ENCODE data around the gene MRPS17. TPM values are rescaled to one million over a fixed set of nuclear protein-coding genes. Genes with fewer than 3 reads are reported as not detected.
A peak's percentile ranks its signal among the peaks of the same experiment; 100 is the strongest.

The MRPS17 gene
- total RNA-seq, 6 experiments from 2014 or later: 14.5 to 20.1 (median 16.2) TPM

GRCh38 chr7:55992346-55992745, 40.7 kb downstream of the MRPS17 start:
- Mint-ChIP-seq H3K36me3 (ENCODE audit: low read depth) (peaks cover 5% of the 10 kb centered on the region; the same call in 1 of the 2 replicates), H3K4me1 (ENCODE audit: low read depth) (peaks cover 11% of the 10 kb centered on the region), H3K27ac (peak overlapping the region; percentile 47), H3K9me3 (no peaks in the 10 kb centered on the region), H3K27me3 (ENCODE audit: insufficient read depth) (peaks cover 2% of the 10 kb centered on the region; the same call in 1 of the 2 replicates), H3K4me3 (no peak overlapping the region)
- DNase-seq: peak; percentile 47
- no peak for TF ChIP-seq CTCF (IDR thresholded peaks at IDR 0.05)

- Mint-ChIP-seq H3K9me3 (no peaks in the 10 kb centered on the region), H3K4me3 (no peak overlapping the region), H3K27me3 (ENCODE audit: insufficient read depth) (no peaks in the 10 kb centered on the region), H3K36me3 (ENCODE audit: low read depth) (peaks cover 5% of the 10 kb centered on the region; the same call in 1 of the 2 replicates), H3K4me1 (ENCODE audit: low read depth) (peaks cover 10% of the 10 kb centered on the region), H3K27ac (no peak overlapping the region)
- TF ChIP-seq CTCF (IDR thresholded peaks at IDR 0.05): no peak
- DNase-seq: no peak
These were observed 45.3 kb downstream of the MRPS17 start for GRCh38 chr7:55996856-55997500.

GRCh38 chr7:56003749-56004148, 52.1 kb downstream of the MRPS17 start:
- no peak for DNase-seq
- Mint-ChIP-seq H3K36me3 (ENCODE audit: low read depth) (no peaks in the 10 kb centered on the region), H3K9me3 (no peaks in the 10 kb centered on the region), H3K27ac (no peak overlapping the region), H3K27me3 (ENCODE audit: insufficient read depth) (no peaks in the 10 kb centered on the region), H3K4me1 (ENCODE audit: low read depth) (peaks cover 9% of the 10 kb centered on the region; the same call in 1 of the 2 replicates), H3K4me3 (no peak overlapping the region)
- no peak for TF ChIP-seq CTCF (IDR thresholded peaks at IDR 0.05)

Other genes with a start within 250 kb of the MRPS17 start
- not detected for gene SEPTIN14, start 89.1 kb upstream of the MRPS17 start, total RNA-seq (2021; fragmentation: NEBNext Ultra II Directional; extraction: Animal tissue kit (Norgen Biotek cat#: 25700))
- under 1 TPM; 0.31 to 0.94 (median 0.70) TPM for gene ZNF713, start 64.4 kb upstream of the MRPS17 start, total RNA-seq (2021; fragmentation: NEBNext Ultra II Directional; extraction: Animal tissue kit (Norgen Biotek cat#: 25700))
- 10 to 100 TPM; 27.6 to 34.0 (median 30.6) TPM for gene NIPSNAP2, start 12.7 kb downstream of the MRPS17 start, total RNA-seq (2021; fragmentation: NEBNext Ultra II Directional; extraction: Animal tissue kit (Norgen Biotek cat#: 25700))
- 10 to 100 TPM; 20.3 to 27.1 (median 21.8) TPM for gene PSPH, start 99.6 kb downstream of the MRPS17 start, total RNA-seq (2021; fragmentation: NEBNext Ultra II Directional; extraction: Animal tissue kit (Norgen Biotek cat#: 25700))
- gene CCT6A, start 99.9 kb downstream of the MRPS17 start, total RNA-seq (2021; fragmentation: NEBNext Ultra II Directional; extraction: Animal tissue kit (Norgen Biotek cat#: 25700)): 100 to 1,000 TPM; 164 to 197 (median 180) TPM
- 100 to 1,000 TPM; 117 to 151 (median 127) TPM for gene SUMF2, start 112.4 kb downstream of the MRPS17 start, total RNA-seq (2021; fragmentation: NEBNext Ultra II Directional; extraction: Animal tissue kit (Norgen Biotek cat#: 25700))
- gene PHKG1, start 141.1 kb downstream of the MRPS17 start, total RNA-seq (2021; fragmentation: NEBNext Ultra II Directional; extraction: Animal tissue kit (Norgen Biotek cat#: 25700)): under 1 TPM in 5 of 6 experiments, not detected in 1; 0.19 to 0.68 (median 0.30) TPM
- 100 to 1,000 TPM; 386 to 430 (median 398) TPM for gene CHCHD2, start 154.6 kb downstream of the MRPS17 start, total RNA-seq (2021; fragmentation: NEBNext Ultra II Directional; extraction: Animal tissue kit (Norgen Biotek cat#: 25700))
- not detected for gene NUPR2, start 164.5 kb downstream of the MRPS17 start, total RNA-seq (2021; fragmentation: NEBNext Ultra II Directional; extraction: Animal tissue kit (Norgen Biotek cat#: 25700))

Measured in HFFc6 (cell line).